Measurements from ENCODE around the gene TEX29.

The TEX29 gene

GRCh38 chr13:111291908-111292307, 28.5 kb upstream of the TEX29 start:
- no peak for DNase-seq (ENCODE audit: low read depth)

- DNase-seq (ENCODE audit: low read depth), result no peak
Observed at GRCh38 chr13:111292710-111293485, 27.5 kb upstream of the TEX29 start.

DNA sequence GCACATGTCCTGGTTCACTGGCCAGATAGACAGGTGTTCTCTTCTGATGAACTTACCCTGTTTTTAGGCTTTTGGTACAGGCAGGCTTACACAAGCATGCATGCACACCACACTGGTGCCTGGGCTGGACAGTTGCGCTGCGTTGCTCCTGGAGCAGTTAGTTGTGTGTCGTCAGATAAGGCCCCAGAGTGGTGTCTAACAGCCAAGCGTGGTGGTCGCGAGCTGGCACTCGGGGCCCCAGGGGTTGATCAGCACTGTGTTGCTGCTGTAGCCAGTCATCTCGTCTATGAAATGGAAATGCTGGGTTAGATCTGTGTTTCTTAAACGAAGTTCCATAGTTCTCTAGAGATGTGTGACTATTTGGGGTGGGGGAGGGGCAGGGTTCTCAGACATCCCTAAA, 24.6 kb upstream of the TEX29 start:
- DNase-seq (ENCODE audit: low read depth), result no peak

DNA sequence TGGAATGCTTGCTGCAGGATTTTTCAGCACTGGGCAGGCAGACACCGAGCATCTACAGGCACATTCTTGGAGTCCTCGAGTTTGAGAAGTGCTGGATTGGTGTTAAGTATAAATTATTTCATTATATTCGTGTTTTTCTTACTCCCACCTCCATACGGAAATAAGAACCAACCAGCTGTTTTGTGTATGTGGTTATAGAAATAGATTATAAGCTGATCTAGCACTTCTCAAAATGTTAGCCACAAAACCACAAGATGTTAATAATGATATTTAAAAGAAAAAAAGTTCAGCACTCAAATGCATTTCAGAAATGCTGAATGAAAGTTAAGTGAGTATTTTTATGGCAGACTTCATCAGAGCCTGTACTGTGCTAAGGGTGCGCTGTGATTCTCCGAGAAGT, 24.0 kb upstream of the TEX29 start:
- no peak for DNase-seq (ENCODE audit: low read depth)

- no peak for DNase-seq (ENCODE audit: low read depth)
Observed at GRCh38 chr13:111298214-111298975, 22.0 kb upstream of the TEX29 start.

GRCh38 chr13:111302045-111302726, 18.3 kb upstream of the TEX29 start:
- no peak for DNase-seq (ENCODE audit: low read depth)

- no peak for DNase-seq (ENCODE audit: low read depth)
Observed at GRCh38 chr13:111303559-111303958, 16.9 kb upstream of the TEX29 start.

DNA sequence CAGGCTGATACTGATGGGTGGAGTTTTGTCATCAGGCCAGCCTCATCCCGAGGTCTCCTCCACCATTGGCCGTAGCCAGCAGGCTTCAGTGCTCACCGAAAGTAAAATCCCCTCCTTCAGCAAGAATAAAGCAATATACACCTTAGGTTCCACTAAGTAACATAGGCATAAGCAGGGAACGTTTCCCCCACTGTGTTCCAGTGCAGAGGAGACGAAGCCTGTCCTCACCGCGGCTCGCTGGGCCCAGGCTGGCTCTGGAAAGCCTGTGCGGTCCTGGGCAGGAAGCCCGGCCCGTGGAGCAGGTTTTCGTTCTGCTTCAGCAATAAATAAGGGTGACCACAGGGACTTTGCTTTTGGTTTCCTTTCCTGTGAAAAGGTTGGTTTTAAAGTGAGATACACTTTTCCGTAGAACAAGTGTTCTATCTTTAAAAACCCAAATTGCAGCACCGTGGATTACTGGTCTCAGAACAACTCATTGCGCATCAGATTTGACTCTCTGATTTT, 16.3 kb upstream of the TEX29 start:
- no peak for DNase-seq (ENCODE audit: low read depth)

GRCh38 chr13:111304603-111305289, 15.7 kb upstream of the TEX29 start:
- DNase-seq (ENCODE audit: low read depth), result no peak

- DNase-seq (ENCODE audit: low read depth), result no peak
Observed at GRCh38 chr13:111312944-111313590, 7.4 kb upstream of the TEX29 start.

DNA sequence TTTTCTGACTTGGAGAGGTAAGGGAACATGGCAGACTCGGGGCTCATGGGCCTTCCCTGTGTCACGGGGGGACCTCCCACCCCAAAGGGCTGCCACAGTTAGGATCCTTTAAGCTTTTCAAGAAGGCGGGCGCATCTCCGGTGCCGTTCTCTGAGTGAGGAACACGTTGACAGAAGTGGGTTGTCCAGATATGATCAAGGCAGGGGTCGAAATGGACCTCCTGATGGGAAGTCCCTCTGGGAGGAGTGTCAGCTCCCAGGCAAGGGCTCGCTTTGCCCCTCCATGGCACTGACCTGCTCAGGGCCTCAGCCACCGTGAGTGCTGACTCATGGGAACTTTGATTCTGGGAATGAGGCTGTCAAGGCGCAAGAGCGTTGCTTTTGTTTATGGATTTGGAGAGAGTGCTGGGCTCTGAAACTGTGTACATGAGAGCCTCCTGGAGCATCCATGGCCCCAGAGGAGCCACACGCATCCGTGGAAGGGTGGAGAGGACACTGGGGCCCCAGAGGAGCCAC, 6.5 kb upstream of the TEX29 start:
- DNase-seq (ENCODE audit: low read depth), result no peak

DNA sequence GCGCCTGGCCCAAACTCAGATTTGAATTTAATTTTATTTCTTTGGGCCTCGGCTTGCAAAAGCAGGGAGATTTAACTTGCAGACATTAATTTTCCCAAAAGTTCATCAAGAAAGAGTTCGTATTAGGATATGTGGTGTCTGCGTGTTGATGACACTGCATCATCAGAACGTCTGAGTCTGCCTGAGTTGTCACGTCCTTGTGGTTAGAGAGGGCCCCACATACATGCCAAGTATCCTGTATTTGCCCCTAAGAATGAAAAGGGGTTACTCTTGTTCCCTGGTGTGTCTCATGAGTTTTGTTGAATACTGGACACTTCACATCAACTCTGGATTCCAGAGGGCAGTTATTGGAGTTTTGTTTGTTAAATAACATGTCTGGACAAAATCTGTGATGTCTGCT, 5.6 kb upstream of the TEX29 start:
- DNase-seq (ENCODE audit: low read depth), result peak; percentile 16

DNA sequence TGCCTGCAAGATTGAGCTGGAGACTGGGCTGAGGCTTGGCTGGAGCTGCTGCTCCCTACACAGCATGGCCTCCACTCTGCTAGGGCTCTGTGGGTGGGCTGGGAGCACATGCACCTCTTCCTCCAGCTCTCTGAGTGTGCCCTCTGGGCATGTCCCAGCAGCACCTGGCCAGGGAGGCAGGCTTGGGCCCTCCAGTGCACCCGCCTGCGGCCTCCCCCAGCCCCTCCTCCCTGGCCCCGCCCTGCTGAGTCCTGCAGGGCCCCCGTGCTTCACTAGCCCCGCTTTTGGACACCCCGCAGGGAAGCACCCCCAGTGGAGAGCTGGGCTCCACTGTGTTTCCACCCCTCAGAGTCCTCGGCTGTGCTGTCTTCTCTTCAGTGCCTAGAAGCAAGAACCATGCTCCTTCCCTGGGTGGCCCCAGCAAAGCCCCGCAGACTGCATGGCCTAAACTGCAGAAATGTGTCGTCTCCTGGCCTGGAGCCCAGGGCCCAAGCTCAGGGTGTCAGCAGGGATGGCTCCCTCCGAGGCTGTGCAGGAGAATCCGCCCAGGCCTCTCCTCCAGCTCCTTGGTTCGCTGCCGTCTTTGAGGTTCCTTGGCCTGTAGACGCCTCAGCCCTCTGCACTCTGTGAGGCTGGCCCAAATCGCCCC, 5.0 kb upstream of the TEX29 start:
- DNase-seq (ENCODE audit: low read depth), result no peak

GRCh38 chr13:111316161-111316730, 4.2 kb upstream of the TEX29 start:
- DNase-seq (ENCODE audit: low read depth), result no peak

GRCh38 chr13:111317042-111317550, 3.3 kb upstream of the TEX29 start:
- DNase-seq (ENCODE audit: low read depth), result no peak

GRCh38 chr13:111317571-111318345, 2.7 kb upstream of the TEX29 start:
- DNase-seq (ENCODE audit: low read depth), result no peak

DNA sequence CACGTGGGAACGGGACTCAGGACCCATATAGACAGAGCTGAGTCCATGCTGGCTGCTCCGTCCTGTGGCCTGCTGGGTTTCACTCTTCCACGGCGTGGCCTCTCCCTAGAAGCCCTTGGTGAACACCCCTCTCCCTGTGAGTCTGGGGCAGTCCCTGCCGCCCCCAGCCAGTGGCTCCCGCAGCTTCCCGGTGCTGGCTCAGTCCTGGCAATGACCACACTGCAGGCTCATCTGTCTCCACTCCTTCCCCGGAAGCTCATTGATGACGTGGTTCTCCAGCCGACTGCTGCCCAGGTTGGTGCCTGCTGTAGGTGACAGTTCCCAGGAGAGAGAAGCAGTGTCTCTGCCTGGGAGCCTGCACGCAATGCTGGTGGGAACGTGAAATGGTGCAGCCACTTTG, 2.1 kb upstream of the TEX29 start:
- no peak for DNase-seq (ENCODE audit: low read depth)

DNA sequence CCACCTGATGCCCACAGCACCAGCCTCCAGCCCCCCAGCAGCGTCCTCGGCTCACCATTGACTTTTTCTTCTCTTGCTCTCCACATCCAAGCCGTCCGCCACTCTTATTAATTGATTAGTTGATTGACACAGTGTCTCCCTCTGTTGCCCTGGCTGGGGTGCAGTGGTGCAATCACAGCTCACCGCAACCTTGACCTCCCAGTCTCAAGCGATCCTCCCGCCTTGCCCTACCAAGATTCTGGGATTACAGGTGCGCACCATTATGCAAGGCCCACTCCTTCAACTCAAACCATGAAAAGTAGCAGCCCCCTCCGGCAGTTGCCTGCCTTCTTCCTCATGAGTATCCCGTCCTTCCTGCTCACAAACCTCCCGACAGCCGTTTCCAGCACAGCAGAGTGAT, 921 bp upstream of the TEX29 start:
- no peak for DNase-seq (ENCODE audit: low read depth)

Measured in ELR (cell line).